Common myeloid progenitor, CD34-positive (primary cell): ENCODE data around the gene AAK1.

Source experiments
- CTCF ChIA-PET: fragments of 350-600 bp; sonication (Branson Sonifier 250); formaldehyde crosslinking; loops from one replicate; lab custom pipeline; 2021; ENCODE audit warnings: antibody characterized with exemption; lab: Charles Lee
- POLR2A ChIA-PET: fragments of 350-600 bp; sonication (Branson Sonifier 250); formaldehyde crosslinking; loops from one replicate; lab custom pipeline; 2021; ENCODE audit warnings: antibody characterized with exemption; lab: Charles Lee
- DNase-seq, 3 donors: peaks; one replicate each; pipeline versions ENCODE4 v3.0.0 to v3.0.0-alpha.2; 2013
- H3K27ac ChIP-seq, 2 experiments: 1 replicate in 1 of 2; 2 replicates in 1 of 2; pipeline ENCODE4 v1.7.0; 2013; ENCODE audit warnings: inconsistent platforms in 2 of 2, low read length in 2 of 2, mild to moderate bottlenecking in 2 of 2, low read depth in 1 of 2, moderate library complexity in 1 of 2; ENCODE audit not compliant: severe bottlenecking in 2 of 2, insufficient read depth in 1 of 2, poor library complexity in 1 of 2
- H3K27me3 ChIP-seq, 5 experiments: replicated peaks in 2 of 5; 1 replicate in 3 of 5; 2 replicates in 2 of 5; pipeline versions ENCODE4 v1.6.1 to v1.7.0; 2013; ENCODE audit warnings: low read length in 4 of 5, mild to moderate bottlenecking in 2 of 5, moderate library complexity in 2 of 5, inconsistent platforms in 1 of 5; ENCODE audit not compliant: insufficient read depth in 5 of 5, control insufficient read depth in 4 of 5
- H3K36me3 ChIP-seq, 4 experiments: 1 replicate in 2 of 4; 2 replicates in 2 of 4; pipeline versions ENCODE4 v1.6.1 to v1.7.0; 2013; ENCODE audit warnings: low read length in 3 of 4, control low read depth in 1 of 4, mild to moderate bottlenecking in 1 of 4; ENCODE audit not compliant: control insufficient read depth in 4 of 4, insufficient read depth in 4 of 4
- H3K4me1 ChIP-seq, 4 experiments: 1 replicate in 3 of 4; 2 replicates in 1 of 4; pipeline versions ENCODE4 v1.6.1 to v1.7.1; 2013; ENCODE audit warnings: low read length in 3 of 4, mild to moderate bottlenecking in 3 of 4, control low read depth in 1 of 4, inconsistent platforms in 1 of 4, moderate library complexity in 1 of 4; ENCODE audit not compliant: control insufficient read depth in 4 of 4, insufficient read depth in 4 of 4; ENCODE audit errors: control extremely low read depth in 1 of 4
- H3K4me3 ChIP-seq, 7 experiments: 1 replicate in 4 of 7; 2 replicates in 3 of 7; pipeline versions ENCODE4 v1.5.1 to v1.7.0; 2013; ENCODE audit warnings: mild to moderate bottlenecking in 7 of 7, low read length in 6 of 7, moderate library complexity in 6 of 7, inconsistent platforms in 2 of 7, low read depth in 2 of 7, control low read depth in 1 of 7; ENCODE audit not compliant: insufficient read depth in 4 of 7, control insufficient read depth in 1 of 7; ENCODE audit errors: extremely low read depth in 1 of 7
- H3K9me3 ChIP-seq, 5 experiments: 1 replicate in 4 of 5; 2 replicates in 1 of 5; pipeline versions ENCODE4 v1.6.1 to v1.7.1; 2013; ENCODE audit warnings: low read length in 4 of 5, mild to moderate bottlenecking in 2 of 5, inconsistent platforms in 1 of 5, low read depth in 1 of 5, moderate library complexity in 1 of 5; ENCODE audit not compliant: control insufficient read depth in 4 of 5, insufficient read depth in 2 of 5; ENCODE audit errors: control extremely low read depth in 1 of 5
- WGBS: methylation state at CpG from one replicate; pipeline ENCODE4 v1.1.5; 2013; ENCODE audit not compliant: insufficient coverage; 5-methylcytosine and 5-hydroxymethylcytosine counted together

Gene AAK1

GRCh38 chr2:69685321-69686048, 41.9 kb upstream of the AAK1 start:
- POLR2A ChIA-PET = no interaction called here
- peak in 2 of 3 donors; percentile 12 for DNase-seq

DNA sequence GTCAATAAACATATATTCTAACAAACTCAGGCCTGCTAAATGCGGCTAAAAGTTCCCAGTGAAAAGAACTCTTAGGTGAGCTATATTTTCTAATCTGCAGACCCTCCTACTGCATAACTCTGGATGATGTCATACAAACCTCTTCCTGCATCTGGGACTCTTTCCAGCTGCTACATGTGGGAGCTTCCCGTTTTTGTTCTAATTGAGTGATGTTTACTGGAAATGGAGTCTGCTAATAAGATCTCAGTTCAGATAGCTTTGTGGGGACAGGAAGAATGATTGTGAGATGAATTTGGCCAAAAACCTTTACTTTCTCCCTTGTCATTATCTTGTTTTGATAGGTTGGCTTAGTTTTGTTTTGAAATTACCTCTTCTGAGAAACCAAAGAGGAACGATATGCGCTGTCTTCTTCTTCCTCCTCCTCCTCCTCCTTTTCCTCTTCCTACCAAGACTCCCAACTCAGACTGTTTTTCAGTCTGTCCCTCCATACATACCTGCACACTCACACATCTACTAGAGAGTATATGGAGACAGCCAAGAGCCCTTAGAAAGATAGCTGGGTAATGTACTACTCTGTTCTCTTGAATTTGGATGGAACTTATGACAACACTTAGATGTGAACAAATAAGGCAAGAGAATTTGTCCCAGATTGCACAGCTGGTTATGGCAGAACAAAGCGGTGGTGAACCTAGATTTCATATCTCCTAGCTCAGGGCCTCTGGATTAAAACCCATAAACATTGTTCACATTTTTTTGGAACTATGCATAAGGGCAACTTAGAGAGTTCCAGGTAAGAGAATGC, 39.8 kb upstream of the AAK1 start:
- WGBS = 0% methylated on average over 1 of the region's 5 CpGs
- H3K9me3 ChIP-seq = no peaks in the 10 kb centered on the region
- ChIA-PET POLR2A (interaction anchor here (0.6 to 1.6 kb wide), 3 partner anchors 10 to 40 kb away, joined by 3 to 6 read pairs (median 3); partner anchors contain the start of gene AAK1), CTCF (interaction anchor here (0.9 to 2.0 kb wide), 10 partner anchors 15 to 125 kb away, joined by 3 to 8 read pairs (median 3); no protein-coding TSS in a partner anchor)
- DNase-seq = peak; percentile 77 to 82 (median 79)
- H3K4me1 ChIP-seq = peaks cover 9 to 26% (median 18%) of the 10 kb centered on the region in 4 experiments
- H3K27ac ChIP-seq = peak overlapping the region; percentile 17 to 73
- H3K4me3 ChIP-seq = peak overlapping the region in 4 of 7 experiments; percentile 29 to 70 (median 44)
- no peaks in the 10 kb centered on the region for H3K36me3 ChIP-seq
- H3K27me3 ChIP-seq = no peaks in the 10 kb centered on the region

More at GRCh38 chr2:69685321-69686048, 41.9 kb upstream of the AAK1 start:
- no peak overlapping the region for H3K4me3 ChIP-seq
- 100% methylated on average over 4 of the region's 5 CpGs for WGBS
- H3K27ac ChIP-seq = no peak overlapping the region
- H3K4me1 ChIP-seq = peaks cover 7 to 23% (median 14%) of the 10 kb centered on the region in 4 experiments
- H3K36me3 ChIP-seq = no peaks in the 10 kb centered on the region
- H3K9me3 ChIP-seq = no peaks in the 10 kb centered on the region
- H3K27me3 ChIP-seq = no peaks in the 10 kb centered on the region
- CTCF ChIA-PET = no interaction called here

DNA sequence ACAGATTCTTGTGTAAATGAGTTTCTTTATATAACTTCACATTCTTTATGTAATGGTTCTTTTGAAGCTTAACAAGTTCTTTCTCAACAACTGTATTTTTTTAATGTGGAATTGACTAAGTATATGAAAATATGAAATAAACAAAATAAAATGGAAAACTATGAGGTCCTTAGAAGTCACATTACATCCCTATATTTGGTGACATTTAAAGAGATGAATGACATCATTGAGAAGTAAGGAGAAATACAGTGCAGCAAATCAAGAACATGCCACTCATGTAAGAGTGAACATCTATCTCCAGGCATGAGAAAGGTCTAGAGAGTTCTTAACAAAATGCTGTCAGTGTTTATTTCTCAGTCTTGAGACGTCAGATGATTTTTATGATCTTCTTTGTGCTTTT, 39.0 kb upstream of the AAK1 start:
- no CpG with 5 or more reads among the region's 1 CpG for WGBS
- Histone ChIP-seq H3K36me3 (no peaks in the 10 kb centered on the region), H3K27ac (no peak overlapping the region), H3K9me3 (no peaks in the 10 kb centered on the region), H3K4me3 (no peak overlapping the region), H3K4me1 (peaks cover 9 to 26% (median 18%) of the 10 kb centered on the region in 4 experiments), H3K27me3 (no peaks in the 10 kb centered on the region)
- ChIA-PET CTCF (interaction anchor here (0.9 to 2.0 kb wide), 3 partner anchors 16 to 125 kb away, joined by 3 to 6 read pairs (median 4); no protein-coding TSS in a partner anchor), POLR2A (interaction anchor here (1.6 kb wide), 1 partner anchor 39 kb away, joined by 6 read pairs; the partner anchor contains the start of gene AAK1)
- no peak for DNase-seq

DNA sequence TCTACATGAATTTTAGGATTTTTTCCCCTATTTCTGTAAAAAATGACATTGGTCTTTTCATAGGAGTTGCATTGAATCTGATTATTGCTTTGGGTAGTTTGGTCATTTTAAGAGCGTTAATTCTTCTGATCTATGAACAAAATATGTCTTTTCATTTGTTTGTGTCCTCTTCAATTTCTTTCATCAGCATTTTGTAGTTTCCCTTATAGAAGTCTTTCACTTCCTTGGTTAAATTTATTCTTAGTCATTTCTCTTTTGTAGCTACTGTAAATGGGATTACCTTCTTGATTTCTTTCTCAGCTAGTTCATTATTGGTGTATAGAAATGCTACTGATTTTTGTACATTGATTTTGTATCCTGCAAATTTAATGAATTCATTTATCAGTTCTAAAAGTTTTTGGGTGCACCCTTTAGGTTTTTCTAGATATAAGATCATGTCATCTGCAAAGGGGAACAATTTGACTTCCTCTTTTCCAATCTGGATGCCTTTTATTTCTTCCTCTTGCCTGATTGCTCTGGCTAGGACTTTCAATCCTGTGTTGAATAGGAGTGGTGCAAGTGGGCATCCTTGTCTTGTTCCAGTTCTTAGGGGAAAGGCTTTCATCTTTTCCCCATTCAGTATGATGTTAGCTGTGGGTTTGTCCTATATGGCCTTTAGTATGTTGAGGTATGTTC, 36.6 kb upstream of the AAK1 start:
- peak in 2 of 3 donors; percentile 50 to 62 for DNase-seq
- Histone ChIP-seq H3K36me3 (no peaks in the 10 kb centered on the region), H3K4me1 (peaks cover 9 to 26% (median 18%) of the 10 kb centered on the region in 4 experiments), H3K27ac (no peak overlapping the region), H3K9me3 (no peaks in the 10 kb centered on the region), H3K4me3 (no peak overlapping the region), H3K27me3 (no peaks in the 10 kb centered on the region)
- WGBS = no CpG with 5 or more reads among the region's 1 CpG
- POLR2A ChIA-PET = no interaction called here
- CTCF ChIA-PET = interaction anchor here (1.0 to 1.4 kb wide), 2 partner anchors 8 to 40 kb away, joined by 3 read pairs; no protein-coding TSS in a partner anchor

DNA sequence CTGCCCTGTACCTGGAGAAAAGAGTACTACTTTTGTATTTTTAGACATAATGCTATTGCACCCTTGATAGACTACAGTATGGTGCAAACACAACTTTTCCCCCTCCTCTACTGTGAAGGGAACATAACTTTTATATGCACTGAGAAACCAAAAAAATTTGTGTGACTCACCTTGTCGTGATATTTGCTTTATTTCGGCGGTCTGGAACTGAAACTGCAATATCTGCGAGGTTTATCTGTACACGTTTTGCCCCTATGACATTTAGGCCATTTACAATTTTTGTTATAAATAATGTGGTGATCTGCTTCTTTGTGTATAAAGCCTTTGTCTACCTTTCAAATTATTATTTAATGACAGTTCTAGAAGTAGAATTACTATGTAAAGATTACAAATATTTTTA, 34.4 kb upstream of the AAK1 start:
- CTCF ChIA-PET = no interaction called here

GRCh38 chr2:69676146-69676545, 32.6 kb upstream of the AAK1 start:
- ChIA-PET POLR2A (no interaction called here), CTCF (no interaction called here)
- peaks cover 0 to 7% (median 0%) of the 10 kb centered on the region in 5 experiments for H3K9me3 ChIP-seq
- no peak overlapping the region for H3K4me3 ChIP-seq
- WGBS = no CpG with 5 or more reads among the region's 1 CpG
- no peaks in the 10 kb centered on the region for H3K27me3 ChIP-seq
- no peaks in the 10 kb centered on the region for H3K36me3 ChIP-seq
- no peak overlapping the region for H3K27ac ChIP-seq
- no peak for DNase-seq
- H3K4me1 ChIP-seq = peaks cover 2 to 16% (median 6%) of the 10 kb centered on the region in 4 experiments

More for the DNA sequence above, 34.4 kb upstream of the AAK1 start:
- H3K27ac ChIP-seq = no peak overlapping the region
- no peak overlapping the region for H3K4me3 ChIP-seq
- DNase-seq = no peak
- H3K36me3 ChIP-seq = no peaks in the 10 kb centered on the region
- POLR2A ChIA-PET = no interaction called here
- peaks cover 3 to 20% (median 8%) of the 10 kb centered on the region in 4 experiments for H3K4me1 ChIP-seq
- no peaks in the 10 kb centered on the region for H3K9me3 ChIP-seq
- no peaks in the 10 kb centered on the region for H3K27me3 ChIP-seq
- no CpG with 5 or more reads among the region's 5 CpGs for WGBS
